Ovary (tissue), 3 donors: ENCODE results near the gene ANTXRL.

Source experiments
- POLR2A ChIP-seq: fragments of 450-650 bp; IDR thresholded peaks from one replicate; pipeline ENCODE4 v1.6.1; 2017; ENCODE audit warnings: antibody characterized with exemption, mild to moderate bottlenecking, moderate library complexity
- TF ChIP-seq, protein P1 (sequence below), 3 donors: fragments of 450-650 bp in 2 of 3; fragments of 200-600 bp in 1 of 3; IDR thresholded peaks; one replicate each; pipeline versions ENCODE4 v1.5.1 to v1.8.0; 2016 to 2022; ENCODE audit warnings: antibody characterized with exemption in 3 of 3, mild to moderate bottlenecking in 1 of 3
- donor health status: DM: no; HTN: no; CAD: no.

GRCh38 chr10:46266306-46266985 lies 20.4 kb upstream of the ANTXRL start:
- TF ChIP-seq, protein P1, sequence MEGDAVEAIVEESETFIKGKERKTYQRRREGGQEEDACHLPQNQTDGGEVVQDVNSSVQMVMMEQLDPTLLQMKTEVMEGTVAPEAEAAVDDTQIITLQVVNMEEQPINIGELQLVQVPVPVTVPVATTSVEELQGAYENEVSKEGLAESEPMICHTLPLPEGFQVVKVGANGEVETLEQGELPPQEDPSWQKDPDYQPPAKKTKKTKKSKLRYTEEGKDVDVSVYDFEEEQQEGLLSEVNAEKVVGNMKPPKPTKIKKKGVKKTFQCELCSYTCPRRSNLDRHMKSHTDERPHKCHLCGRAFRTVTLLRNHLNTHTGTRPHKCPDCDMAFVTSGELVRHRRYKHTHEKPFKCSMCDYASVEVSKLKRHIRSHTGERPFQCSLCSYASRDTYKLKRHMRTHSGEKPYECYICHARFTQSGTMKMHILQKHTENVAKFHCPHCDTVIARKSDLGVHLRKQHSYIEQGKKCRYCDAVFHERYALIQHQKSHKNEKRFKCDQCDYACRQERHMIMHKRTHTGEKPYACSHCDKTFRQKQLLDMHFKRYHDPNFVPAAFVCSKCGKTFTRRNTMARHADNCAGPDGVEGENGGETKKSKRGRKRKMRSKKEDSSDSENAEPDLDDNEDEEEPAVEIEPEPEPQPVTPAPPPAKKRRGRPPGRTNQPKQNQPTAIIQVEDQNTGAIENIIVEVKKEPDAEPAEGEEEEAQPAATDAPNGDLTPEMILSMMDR (IDR thresholded peaks at IDR 0.05): no peak
- TF ChIP-seq POLR2A: no peak
